WTC11 (cell line): ENCODE measurements around the gene UNC119B. TPM values are rescaled to one million over a fixed set of nuclear protein-coding genes. Genes with fewer than 3 reads are reported as not detected.

ENCODE experiments used
- ATAC-seq: fragments of 200-7000 bp; cut with Tn5 transposase; 2 replicates; pipeline ENCODE4 v1.10.0; 2021; ENCODE audit warnings: mild to moderate bottlenecking, moderate library complexity
- CTCF ChIA-PET: fragments of 300-600 bp; sonication (Branson Sonifier 250); formaldehyde crosslinking; loops from one replicate; lab custom pipeline; 2021; ENCODE audit warnings: antibody characterized with exemption; lab: Charles Lee
- POLR2A ChIA-PET: fragments of 350-600 bp; sonication (Branson Sonifier 250); formaldehyde crosslinking; loops from one replicate; lab custom pipeline; 2021; ENCODE audit warnings: antibody characterized with exemption; lab: Charles Lee
- DNase-seq: peaks from one replicate; pipeline ENCODE4 v3.0.0; 2021; ENCODE audit warnings: low spot score
- H3K27ac Mint-ChIP-seq: 2 replicates; pipeline ENCODE4 v1.8.0; 2021; ENCODE audit warnings: mixed read lengths
- H3K27me3 Mint-ChIP-seq: 2 replicates; pipeline ENCODE4 v1.8.0; 2021; ENCODE audit warnings: low read depth, mild to moderate bottlenecking, moderate library complexity, mixed read lengths
- H3K36me3 Mint-ChIP-seq: 2 replicates; pipeline ENCODE4 v1.8.0; 2021; ENCODE audit warnings: mixed read lengths
- H3K4me1 Mint-ChIP-seq: 2 replicates; pipeline ENCODE4 v1.8.0; 2022; ENCODE audit warnings: mixed read lengths
- H3K4me3 Mint-ChIP-seq: 2 replicates; pipeline ENCODE4 v1.8.0; 2021; ENCODE audit warnings: mild to moderate bottlenecking, moderate library complexity, mixed read lengths
- H3K9me3 Mint-ChIP-seq: 2 replicates; pipeline ENCODE4 v1.8.0; 2021; ENCODE audit warnings: mixed read lengths
- CREB1 ChIP-seq: sonication (generic); formaldehyde crosslinking; IDR thresholded peaks from 2 replicates; pipeline ENCODE4 v1.8.0; 2023; ENCODE audit warnings: mild to moderate bottlenecking, missing genetic modification reagents
- ELF4 ChIP-seq: sonication (generic); formaldehyde crosslinking; IDR thresholded peaks from 2 replicates; pipeline ENCODE4 v1.8.1; 2022; ENCODE audit warnings: low read depth, mild to moderate bottlenecking, moderate library complexity, missing genetic modification reagents
- ESRRA ChIP-seq: sonication (generic); formaldehyde crosslinking; IDR thresholded peaks from 2 replicates; pipeline ENCODE4 v1.8.1; 2022; ENCODE audit warnings: mild to moderate bottlenecking, missing genetic modification reagents, borderline replicate concordance
- FOXK1 ChIP-seq: sonication (generic); formaldehyde crosslinking; IDR thresholded peaks from 2 replicates; pipeline ENCODE4 v1.8.0; 2022; ENCODE audit warnings: mild to moderate bottlenecking, moderate library complexity, missing genetic modification reagents
- HMGA2 ChIP-seq: fragments of 250-450 bp; sonication (Bioruptor Pico); IDR thresholded peaks from 2 replicates; pipeline ENCODE4 v1.4.0; 2021; ENCODE audit warnings: mild to moderate bottlenecking, moderate library complexity
- JUN ChIP-seq: sonication (generic); formaldehyde crosslinking; IDR thresholded peaks from 2 replicates; pipeline ENCODE4 v1.8.0; 2023; ENCODE audit warnings: mild to moderate bottlenecking, missing genetic modification reagents
- MYBL2 ChIP-seq: sonication (generic); formaldehyde crosslinking; IDR thresholded peaks from 2 replicates; pipeline ENCODE4 v1.8.1; 2023; ENCODE audit warnings: mild to moderate bottlenecking, moderate library complexity, missing genetic modification reagents
- NR2C2 ChIP-seq: sonication (generic); formaldehyde crosslinking; IDR thresholded peaks from 2 replicates; pipeline ENCODE4 v1.8.0; 2022; ENCODE audit warnings: mild to moderate bottlenecking, missing genetic modification reagents
- NR3C1 ChIP-seq: sonication (generic); formaldehyde crosslinking; conservative IDR thresholded peaks from 2 replicates; pipeline ENCODE4 v1.8.1; 2023; ENCODE audit warnings: low read depth, mild to moderate bottlenecking, missing genetic modification reagents
- SP1 ChIP-seq: sonication (generic); formaldehyde crosslinking; conservative IDR thresholded peaks from 2 replicates; pipeline ENCODE4 v1.8.1; 2022; ENCODE audit warnings: missing genetic modification reagents
- ZBTB21 ChIP-seq: sonication (generic); formaldehyde crosslinking; IDR thresholded peaks from 2 replicates; pipeline ENCODE4 v1.8.1; 2023; ENCODE audit warnings: mild to moderate bottlenecking, missing genetic modification reagents, borderline replicate concordance
- ZNF232 ChIP-seq: sonication (generic); formaldehyde crosslinking; IDR thresholded peaks from 2 replicates; pipeline ENCODE4 v1.8.0; 2022; ENCODE audit warnings: mild to moderate bottlenecking, missing genetic modification reagents
- ZNF263 ChIP-seq: sonication (generic); formaldehyde crosslinking; IDR thresholded peaks from 2 replicates; pipeline ENCODE4 v1.8.1; 2022; ENCODE audit warnings: low read depth, mild to moderate bottlenecking, moderate library complexity, missing genetic modification reagents
- total RNA-seq: library from RNA; stranded (reverse); gene quantifications from 3 replicates; pipeline ENCODE4 v1.2.3, GENCODE V29; 2021
- TF ChIP-seq, protein P1 (sequence below): sonication (generic); formaldehyde crosslinking; IDR thresholded peaks from 2 replicates; pipeline ENCODE4 v1.8.1; 2023; ENCODE audit warnings: mild to moderate bottlenecking, missing genetic modification reagents
- TF ChIP-seq, protein P2 (sequence below): sonication (generic); formaldehyde crosslinking; IDR thresholded peaks from 2 replicates; pipeline ENCODE4 v1.8.1; 2023; ENCODE audit warnings: mild to moderate bottlenecking, missing genetic modification reagents
- TF ChIP-seq, protein P3 (sequence below): sonication (generic); formaldehyde crosslinking; IDR thresholded peaks from 2 replicates; pipeline ENCODE4 v1.8.0; 2022; ENCODE audit warnings: missing genetic modification reagents
- TF ChIP-seq, protein P4 (sequence below): sonication (generic); formaldehyde crosslinking; IDR thresholded peaks from 2 replicates; pipeline ENCODE4 v1.8.1; 2022; ENCODE audit warnings: mild to moderate bottlenecking, moderate library complexity, missing genetic modification reagents
- TF ChIP-seq, protein P5 (sequence below): sonication (generic); formaldehyde crosslinking; IDR thresholded peaks from 2 replicates; pipeline ENCODE4 v1.8.1; 2023; ENCODE audit warnings: mild to moderate bottlenecking, moderate library complexity, missing genetic modification reagents
- TF ChIP-seq, protein P6 (sequence below): sonication (generic); formaldehyde crosslinking; IDR thresholded peaks from 2 replicates; pipeline ENCODE4 v1.8.1; 2022; ENCODE audit warnings: mild to moderate bottlenecking, missing genetic modification reagents, moderate library complexity, borderline replicate concordance
- TF ChIP-seq, protein P7 (sequence below): sonication (generic); formaldehyde crosslinking; IDR thresholded peaks from 2 replicates; pipeline ENCODE4 v1.8.1; 2023; ENCODE audit warnings: mild to moderate bottlenecking, missing genetic modification reagents, moderate library complexity

UNC119B gene
- total RNA-seq, 1 experiment from 2014 or later = 53.3 TPM

DNA sequence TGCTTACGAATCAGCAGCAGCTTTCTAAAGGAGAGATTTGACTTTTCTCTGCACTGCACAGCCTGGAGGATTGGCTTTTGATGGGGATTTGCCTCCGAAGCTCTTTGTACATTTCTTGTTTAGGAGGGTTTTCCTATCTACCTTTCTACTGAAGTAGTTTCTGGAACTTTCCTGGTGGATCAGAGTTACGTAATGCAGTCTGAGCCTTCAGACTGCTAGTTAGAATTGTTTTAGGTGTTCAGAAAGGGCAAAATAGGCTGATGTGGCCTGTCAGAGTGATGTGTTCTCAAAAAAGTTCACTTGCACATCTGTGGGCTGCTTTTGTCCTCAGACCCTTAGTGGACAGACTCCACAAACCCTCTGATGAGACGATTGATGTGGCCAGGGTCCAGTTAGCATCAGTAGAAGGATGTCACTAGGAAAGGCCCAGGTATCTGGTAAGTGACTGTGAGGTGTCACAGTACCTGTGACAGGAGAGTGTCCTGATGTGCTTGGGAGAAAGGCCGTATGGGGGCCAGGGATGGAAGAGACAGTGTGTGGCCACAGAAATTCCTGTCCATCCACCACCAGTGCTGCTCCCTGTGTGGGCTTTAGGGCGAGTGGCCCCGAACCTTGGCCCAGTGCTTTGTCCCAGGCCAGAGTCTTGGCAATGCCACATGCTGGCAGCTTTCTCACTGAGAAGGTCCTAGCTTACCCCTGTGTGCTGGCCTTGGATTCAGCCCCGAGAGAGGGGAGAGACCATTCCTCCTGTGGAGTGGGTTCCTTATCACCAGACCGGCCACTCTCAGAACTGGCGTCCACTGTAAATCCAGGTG, 10.9 kb downstream of the UNC119B start:
- Mint-ChIP-seq H3K36me3 (peaks cover 68% of the 10 kb centered on the region), H3K9me3 (no peaks in the 10 kb centered on the region)
- ATAC-seq = no peak
- TF ChIP-seq, protein P1, sequence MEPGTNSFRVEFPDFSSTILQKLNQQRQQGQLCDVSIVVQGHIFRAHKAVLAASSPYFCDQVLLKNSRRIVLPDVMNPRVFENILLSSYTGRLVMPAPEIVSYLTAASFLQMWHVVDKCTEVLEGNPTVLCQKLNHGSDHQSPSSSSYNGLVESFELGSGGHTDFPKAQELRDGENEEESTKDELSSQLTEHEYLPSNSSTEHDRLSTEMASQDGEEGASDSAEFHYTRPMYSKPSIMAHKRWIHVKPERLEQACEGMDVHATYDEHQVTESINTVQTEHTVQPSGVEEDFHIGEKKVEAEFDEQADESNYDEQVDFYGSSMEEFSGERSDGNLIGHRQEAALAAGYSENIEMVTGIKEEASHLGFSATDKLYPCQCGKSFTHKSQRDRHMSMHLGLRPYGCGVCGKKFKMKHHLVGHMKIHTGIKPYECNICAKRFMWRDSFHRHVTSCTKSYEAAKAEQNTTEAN (CRISPR knock-in tag) = no peak
- TF ChIP-seq HMGA2 = no peak
- no peak for TF ChIP-seq ZNF263 (CRISPR knock-in tag)
- TF ChIP-seq ELF4 (CRISPR knock-in tag) = no peak
- no peak for TF ChIP-seq SP1 (CRISPR knock-in tag)
- TF ChIP-seq FOXK1 (CRISPR knock-in tag) = no peak
- TF ChIP-seq MYBL2 = no peak
- no peak for TF ChIP-seq CREB1
- TF ChIP-seq, protein P2, sequence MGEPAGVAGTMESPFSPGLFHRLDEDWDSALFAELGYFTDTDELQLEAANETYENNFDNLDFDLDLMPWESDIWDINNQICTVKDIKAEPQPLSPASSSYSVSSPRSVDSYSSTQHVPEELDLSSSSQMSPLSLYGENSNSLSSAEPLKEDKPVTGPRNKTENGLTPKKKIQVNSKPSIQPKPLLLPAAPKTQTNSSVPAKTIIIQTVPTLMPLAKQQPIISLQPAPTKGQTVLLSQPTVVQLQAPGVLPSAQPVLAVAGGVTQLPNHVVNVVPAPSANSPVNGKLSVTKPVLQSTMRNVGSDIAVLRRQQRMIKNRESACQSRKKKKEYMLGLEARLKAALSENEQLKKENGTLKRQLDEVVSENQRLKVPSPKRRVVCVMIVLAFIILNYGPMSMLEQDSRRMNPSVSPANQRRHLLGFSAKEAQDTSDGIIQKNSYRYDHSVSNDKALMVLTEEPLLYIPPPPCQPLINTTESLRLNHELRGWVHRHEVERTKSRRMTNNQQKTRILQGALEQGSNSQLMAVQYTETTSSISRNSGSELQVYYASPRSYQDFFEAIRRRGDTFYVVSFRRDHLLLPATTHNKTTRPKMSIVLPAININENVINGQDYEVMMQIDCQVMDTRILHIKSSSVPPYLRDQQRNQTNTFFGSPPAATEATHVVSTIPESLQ (CRISPR knock-in tag) = no peak
- TF ChIP-seq ZNF232 = no peak
- TF ChIP-seq, protein P3, sequence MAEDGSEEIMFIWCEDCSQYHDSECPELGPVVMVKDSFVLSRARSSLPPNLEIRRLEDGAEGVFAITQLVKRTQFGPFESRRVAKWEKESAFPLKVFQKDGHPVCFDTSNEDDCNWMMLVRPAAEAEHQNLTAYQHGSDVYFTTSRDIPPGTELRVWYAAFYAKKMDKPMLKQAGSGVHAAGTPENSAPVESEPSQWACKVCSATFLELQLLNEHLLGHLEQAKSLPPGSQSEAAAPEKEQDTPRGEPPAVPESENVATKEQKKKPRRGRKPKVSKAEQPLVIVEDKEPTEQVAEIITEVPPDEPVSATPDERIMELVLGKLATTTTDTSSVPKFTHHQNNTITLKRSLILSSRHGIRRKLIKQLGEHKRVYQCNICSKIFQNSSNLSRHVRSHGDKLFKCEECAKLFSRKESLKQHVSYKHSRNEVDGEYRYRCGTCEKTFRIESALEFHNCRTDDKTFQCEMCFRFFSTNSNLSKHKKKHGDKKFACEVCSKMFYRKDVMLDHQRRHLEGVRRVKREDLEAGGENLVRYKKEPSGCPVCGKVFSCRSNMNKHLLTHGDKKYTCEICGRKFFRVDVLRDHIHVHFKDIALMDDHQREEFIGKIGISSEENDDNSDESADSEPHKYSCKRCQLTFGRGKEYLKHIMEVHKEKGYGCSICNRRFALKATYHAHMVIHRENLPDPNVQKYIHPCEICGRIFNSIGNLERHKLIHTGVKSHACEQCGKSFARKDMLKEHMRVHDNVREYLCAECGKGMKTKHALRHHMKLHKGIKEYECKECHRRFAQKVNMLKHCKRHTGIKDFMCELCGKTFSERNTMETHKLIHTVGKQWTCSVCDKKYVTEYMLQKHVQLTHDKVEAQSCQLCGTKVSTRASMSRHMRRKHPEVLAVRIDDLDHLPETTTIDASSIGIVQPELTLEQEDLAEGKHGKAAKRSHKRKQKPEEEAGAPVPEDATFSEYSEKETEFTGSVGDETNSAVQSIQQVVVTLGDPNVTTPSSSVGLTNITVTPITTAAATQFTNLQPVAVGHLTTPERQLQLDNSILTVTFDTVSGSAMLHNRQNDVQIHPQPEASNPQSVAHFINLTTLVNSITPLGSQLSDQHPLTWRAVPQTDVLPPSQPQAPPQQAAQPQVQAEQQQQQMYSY (CRISPR knock-in tag) = no peak
- TF ChIP-seq NR2C2 (CRISPR knock-in tag) = no peak
- TF ChIP-seq ESRRA (CRISPR knock-in tag) = no peak
- no peak for TF ChIP-seq JUN (CRISPR knock-in tag)
- TF ChIP-seq, protein P4, sequence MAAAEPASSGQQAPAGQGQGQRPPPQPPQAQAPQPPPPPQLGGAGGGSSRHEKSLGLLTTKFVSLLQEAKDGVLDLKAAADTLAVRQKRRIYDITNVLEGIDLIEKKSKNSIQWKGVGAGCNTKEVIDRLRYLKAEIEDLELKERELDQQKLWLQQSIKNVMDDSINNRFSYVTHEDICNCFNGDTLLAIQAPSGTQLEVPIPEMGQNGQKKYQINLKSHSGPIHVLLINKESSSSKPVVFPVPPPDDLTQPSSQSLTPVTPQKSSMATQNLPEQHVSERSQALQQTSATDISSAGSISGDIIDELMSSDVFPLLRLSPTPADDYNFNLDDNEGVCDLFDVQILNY (CRISPR knock-in tag) = no peak
- no peak for TF ChIP-seq NR3C1 (CRISPR knock-in tag)
- no peak for TF ChIP-seq ZBTB21 (CRISPR knock-in tag)
- TF ChIP-seq, protein P5, sequence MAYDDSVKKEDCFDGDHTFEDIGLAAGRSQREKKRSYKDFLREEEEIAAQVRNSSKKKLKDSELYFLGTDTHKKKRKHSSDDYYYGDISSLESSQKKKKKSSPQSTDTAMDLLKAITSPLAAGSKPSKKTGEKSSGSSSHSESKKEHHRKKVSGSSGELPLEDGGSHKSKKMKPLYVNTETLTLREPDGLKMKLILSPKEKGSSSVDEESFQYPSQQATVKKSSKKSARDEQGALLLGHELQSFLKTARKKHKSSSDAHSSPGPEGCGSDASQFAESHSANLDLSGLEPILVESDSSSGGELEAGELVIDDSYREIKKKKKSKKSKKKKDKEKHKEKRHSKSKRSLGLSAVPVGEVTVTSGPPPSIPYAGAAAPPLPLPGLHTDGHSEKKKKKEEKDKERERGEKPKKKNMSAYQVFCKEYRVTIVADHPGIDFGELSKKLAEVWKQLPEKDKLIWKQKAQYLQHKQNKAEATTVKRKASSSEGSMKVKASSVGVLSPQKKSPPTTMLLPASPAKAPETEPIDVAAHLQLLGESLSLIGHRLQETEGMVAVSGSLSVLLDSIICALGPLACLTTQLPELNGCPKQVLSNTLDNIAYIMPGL (CRISPR knock-in tag) = no peak
- TF ChIP-seq, protein P6, sequence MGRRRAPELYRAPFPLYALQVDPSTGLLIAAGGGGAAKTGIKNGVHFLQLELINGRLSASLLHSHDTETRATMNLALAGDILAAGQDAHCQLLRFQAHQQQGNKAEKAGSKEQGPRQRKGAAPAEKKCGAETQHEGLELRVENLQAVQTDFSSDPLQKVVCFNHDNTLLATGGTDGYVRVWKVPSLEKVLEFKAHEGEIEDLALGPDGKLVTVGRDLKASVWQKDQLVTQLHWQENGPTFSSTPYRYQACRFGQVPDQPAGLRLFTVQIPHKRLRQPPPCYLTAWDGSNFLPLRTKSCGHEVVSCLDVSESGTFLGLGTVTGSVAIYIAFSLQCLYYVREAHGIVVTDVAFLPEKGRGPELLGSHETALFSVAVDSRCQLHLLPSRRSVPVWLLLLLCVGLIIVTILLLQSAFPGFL (CRISPR knock-in tag) = no peak
- TF ChIP-seq, protein P7, sequence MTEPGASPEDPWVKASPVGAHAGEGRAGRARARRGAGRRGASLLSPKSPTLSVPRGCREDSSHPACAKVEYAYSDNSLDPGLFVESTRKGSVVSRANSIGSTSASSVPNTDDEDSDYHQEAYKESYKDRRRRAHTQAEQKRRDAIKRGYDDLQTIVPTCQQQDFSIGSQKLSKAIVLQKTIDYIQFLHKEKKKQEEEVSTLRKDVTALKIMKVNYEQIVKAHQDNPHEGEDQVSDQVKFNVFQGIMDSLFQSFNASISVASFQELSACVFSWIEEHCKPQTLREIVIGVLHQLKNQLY (CRISPR knock-in tag) = no peak
- TF ChIP-seq, all 79 proteins: peak for 0
- Mint-ChIP-seq H3K4me1 (peaks cover 10% of the 10 kb centered on the region), H3K4me3 (no peak overlapping the region), H3K27ac (no peak overlapping the region), H3K27me3 (peaks cover 1% of the 10 kb centered on the region; the same call in 1 of the 2 replicates)
- POLR2A ChIA-PET = no interaction called here
- CTCF ChIA-PET = no interaction called here
- DNase-seq = no peak
